GM21717 (cell line): ENCODE data around the gene TEX38.
A peak's percentile ranks its signal among the peaks of the same experiment; 100 is the strongest.
"Not testable (repeated sequence)": the region's sequence is repeated elsewhere in the genome, so short reads cannot be mapped to it uniquely, and the experiment has no call there.

Experiments used
- ATAC-seq: cut with Tn5 transposase; IDR thresholded peaks from one replicate; pipeline ENCODE4 v1.9.1; 2021; ENCODE audit warnings: mild to moderate bottlenecking, moderate library complexity; ENCODE audit not compliant: unreplicated experiment

TEX38 gene

DNA sequence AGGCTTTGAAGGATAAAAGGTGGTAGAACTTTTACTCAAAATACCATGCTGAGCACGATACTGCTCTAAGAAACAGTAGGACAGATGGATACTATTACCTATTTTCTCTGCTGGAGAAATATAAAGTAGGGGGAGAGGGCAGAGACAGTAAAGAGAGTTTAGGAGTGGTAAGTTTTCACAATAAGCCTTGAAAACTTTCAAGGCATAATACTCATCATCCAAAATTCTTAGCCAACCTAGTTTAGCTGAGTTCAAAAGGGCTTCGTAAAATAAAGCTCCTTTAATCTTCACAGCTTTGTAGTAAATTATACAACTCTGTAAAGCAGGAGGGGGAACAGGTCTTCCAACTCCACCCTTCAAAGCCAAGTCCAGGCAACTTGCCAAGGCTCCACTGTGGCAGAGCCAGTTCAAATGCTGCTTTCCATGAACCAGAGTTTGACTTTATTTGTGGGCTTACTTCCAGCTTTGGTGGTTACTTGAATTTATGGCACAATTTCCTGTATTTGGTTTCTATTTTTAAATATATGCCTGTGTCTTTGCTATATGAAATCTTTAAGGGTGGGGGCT is 15.5 kb downstream of the TEX38 start:
- ATAC-seq, result no peak

DNA sequence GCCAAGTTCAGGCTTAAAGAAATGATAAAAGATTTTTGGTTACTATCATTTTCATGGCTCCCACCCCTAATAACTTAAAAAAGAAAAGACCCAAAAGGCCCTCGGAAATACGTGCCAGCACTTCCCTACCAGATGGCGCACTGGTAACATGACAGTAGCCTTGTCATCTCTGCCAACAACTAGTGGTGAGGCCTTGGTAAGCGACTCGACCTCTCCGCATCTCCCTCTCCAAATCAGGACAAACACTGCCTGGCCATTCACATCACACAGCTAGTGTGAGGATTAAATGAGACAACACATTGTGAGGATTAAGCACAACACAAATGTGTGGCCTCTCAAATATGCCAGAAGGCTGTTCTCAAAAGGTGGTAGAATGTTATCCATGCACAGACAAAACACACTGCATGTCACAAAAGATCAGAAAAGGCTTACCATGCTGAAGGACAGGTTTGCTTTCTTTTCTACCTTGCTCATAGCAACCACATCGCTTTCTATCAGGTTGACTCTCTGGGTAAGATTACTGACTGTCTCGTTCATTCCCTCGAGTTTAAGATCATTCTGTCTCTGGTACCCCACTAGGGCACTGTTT is 16.4 kb downstream of the TEX38 start:
- ATAC-seq, result no peak

DNA sequence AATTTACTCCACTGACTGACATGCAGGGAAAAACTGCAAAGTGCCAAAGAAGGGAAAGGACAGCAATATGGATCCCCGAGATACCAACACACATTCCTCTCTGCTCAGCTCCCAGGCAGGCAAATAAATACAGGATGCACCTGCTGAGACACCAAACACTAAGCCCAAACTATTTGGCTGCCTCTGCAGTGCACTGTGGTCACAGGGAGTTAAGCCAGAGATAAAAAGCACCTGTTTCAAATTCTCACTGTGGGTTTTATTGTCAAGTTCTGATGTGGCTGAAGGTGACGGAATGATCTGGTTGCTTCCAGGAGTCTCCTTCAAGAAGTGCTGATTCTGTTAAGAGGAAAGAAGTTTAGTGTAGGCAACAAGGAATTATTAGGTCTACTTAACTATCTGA is 17.7 kb downstream of the TEX38 start:
- ATAC-seq, result no peak

DNA sequence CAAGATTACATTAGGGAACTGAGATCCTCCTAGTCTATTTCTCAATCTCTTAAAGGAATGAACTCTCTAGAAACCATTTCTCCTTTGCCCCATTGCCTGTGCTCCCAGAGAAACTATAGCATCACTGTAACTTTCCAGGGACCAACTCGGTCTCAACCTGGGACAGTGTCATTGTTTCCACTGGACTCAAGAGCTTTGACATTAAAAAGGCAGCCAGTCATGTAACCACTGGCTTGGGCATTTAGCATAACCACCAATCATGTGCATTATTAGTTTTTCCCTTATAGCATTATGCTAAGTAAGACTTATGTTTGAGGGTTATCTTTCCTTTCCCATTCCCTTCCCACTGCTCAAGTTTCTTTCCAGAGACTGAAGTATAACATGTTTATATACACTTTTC is 18.2 kb downstream of the TEX38 start:
- ATAC-seq, result no peak

DNA sequence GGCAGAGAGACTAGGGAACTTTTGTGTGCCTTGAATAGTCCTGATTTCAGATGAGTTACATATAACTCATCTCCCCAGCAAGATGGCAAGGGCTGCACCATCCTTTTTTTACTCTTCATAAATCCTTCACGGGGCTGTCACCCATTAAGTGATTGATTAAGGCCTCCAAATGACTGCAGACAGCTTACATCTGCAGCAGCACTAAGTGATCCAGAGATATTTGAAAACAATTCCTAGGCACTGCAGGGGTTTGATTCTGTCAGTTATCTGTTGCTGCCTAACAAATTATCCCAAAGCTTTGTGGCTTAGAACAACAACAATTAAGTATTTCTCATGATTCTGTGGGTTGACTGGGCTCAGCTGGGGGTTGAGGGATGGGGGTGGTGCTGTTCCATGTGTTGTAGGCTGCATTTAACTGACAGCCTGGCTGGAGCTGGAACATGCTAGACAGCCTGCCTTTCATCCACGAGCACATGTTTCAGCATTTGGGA is 19.3 kb downstream of the TEX38 start:
- no peak for ATAC-seq

DNA sequence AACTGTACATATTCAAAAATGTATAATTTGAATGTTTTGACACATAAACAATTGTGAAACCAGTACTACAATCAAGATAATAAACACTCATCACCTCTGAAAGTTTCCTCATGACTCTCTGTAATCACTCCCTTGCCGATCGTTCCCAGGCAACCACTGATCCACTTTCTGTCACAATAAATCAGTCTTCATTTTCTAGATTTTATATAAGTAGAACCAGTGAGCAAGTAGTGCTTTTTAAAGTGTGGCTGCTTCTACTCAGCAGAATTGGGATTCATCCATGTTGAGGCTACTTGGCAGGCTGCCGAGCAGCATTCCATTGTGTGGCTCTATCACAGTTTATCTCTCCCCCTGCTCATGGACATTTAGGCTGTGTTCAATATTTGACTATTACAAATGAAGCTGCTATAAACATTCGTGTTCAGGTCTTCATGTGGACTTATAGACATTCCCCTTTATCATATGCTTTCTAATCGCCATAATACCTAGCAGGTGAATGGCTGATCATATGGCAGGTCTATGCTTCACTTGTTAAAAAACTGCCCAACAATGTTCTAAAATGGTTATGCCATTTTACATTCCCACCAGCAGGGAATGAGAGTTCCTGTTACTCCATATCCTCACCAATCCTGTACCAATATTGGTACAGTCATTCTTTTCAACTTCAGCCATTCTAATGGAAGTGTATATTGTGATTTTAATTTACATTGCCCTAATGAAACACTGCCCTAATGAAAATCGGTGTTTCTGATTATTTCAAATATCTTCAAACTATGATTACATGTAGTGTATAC is 20.5 kb downstream of the TEX38 start:
- ATAC-seq, result no peak

DNA sequence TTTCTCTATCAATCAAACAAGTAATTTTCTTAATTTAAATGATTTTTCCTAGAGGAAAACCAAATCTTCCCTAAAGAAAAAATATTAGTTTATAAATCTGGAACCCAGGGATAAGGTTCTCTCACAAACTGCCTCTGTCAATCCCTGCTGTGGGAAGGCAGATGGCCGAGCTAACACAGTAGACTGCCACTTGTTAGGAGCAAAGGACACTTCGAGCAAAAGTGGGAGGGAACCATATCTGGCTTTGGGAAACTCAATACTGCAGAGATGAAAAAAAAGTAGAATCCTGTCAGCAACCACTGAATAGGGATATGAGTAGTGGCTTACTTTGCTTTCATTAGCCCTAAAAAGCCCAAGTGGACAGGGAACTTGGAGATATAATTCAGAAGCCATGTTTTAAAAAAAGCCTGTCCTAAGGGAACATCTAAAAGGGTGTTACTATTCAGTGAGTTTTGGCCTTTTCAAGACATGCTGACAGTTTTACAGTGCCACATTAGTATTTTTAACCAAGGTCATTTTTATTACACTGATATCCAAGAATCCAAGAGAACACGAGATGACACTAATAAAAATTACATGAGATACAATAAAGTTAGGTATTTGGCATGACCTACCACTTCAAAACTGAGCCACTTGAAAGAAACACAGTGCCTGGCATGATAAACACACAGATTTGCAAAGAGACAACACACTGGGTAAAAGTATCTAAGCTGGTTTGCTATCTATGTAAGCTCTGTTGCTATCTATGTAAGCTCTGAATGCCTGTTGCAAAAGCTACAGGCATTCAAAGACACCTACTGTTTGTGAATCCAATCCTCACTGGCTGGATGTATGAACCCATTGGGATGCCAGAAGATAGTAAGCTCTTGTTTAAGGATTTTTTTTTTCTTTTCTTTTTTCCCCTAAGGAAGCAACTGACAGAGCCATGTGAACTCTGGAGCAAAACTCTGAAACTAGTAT is 21.4 kb downstream of the TEX38 start:
- ATAC-seq, result no peak

DNA sequence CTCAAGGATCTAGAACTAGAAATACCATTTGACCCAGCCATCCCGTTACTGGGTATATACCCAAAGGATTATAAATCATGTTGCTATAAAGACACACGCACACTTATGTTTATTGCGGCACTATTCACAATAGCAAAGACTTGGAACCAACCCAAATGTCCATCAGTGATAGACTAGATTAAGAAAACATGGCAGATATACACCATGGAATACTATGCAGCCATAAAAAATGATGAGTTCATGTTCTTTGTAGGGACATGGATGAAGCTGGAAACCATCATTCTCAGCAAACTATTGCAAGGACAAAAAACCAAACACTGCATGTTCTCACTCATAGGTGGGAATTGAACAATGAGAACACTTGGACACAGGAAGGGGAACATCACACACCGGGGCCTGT is 23.0 kb downstream of the TEX38 start:
- ATAC-seq, result not testable (repeated sequence)

DNA sequence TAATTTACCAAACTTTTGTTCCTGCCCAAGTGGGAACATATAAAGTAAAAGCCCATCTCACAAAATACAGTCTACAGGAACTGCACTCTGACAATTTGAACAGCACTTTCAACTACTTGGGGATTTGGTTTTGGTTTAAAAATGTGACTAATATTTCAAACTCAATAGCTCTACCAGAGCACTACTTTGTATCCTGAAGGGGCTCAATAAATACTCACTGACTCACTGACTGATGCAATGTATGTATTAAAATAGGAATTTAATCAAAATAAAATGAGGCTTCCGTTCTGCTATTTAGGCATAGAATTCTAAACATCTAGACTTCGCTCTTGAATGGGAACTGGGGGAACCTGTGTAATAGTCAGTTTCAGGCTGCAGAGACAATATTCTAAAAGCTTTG is 25.4 kb downstream of the TEX38 start:
- ATAC-seq, result no peak

DNA sequence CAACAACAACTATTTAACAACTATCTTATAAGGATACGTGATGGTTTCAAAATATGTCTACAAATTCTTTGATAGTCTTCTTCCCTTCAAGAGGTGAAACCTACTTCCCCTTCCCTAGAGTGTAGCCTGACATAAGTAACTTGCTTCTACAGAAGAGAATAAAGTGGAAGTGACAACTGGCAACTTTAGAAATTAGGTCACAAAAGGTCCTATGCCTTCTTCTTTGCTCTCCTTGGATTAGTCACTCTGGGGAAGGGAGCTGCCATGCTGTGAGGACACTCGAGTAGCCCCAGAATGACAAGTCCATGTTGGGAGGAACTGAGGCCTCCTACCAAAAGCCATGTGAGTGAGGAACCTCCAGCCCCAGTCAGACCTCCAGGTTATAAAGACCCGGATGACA is 28.0 kb downstream of the TEX38 start:
- ATAC-seq, result no peak

DNA sequence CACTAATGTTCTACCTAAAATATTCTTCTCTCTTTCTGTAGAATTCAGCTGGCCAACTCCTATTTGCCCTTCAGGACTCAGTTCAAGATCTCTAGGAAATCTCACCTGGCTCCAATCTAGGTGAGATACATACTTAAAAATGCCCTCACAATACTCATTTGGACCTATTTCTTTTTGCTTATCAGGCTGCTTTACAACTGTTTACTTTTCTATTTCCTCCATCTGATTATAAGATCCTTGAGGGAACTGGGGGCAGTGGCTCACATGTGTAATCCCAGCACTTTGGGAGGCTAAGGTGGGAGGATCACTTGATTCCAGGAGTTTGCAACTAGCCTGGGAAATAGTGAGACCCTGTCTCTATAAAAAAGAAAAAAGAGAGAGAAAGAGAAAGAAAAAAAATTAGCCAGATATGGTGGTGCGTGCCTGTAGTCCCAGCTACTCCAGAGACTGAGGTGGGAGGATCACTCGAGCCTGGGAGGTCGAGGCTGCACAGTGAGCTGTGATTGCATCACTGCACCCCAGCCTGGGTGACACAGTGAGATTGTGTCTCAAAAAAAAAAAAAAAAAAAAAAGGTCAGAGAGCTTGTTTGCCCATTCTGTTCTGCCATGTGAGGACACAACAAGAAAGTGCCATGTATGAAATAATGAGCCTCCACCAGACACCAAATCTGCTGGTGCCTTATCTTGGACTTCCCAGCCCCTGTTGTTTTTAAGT is 32.4 kb downstream of the TEX38 start:
- no peak for ATAC-seq

DNA sequence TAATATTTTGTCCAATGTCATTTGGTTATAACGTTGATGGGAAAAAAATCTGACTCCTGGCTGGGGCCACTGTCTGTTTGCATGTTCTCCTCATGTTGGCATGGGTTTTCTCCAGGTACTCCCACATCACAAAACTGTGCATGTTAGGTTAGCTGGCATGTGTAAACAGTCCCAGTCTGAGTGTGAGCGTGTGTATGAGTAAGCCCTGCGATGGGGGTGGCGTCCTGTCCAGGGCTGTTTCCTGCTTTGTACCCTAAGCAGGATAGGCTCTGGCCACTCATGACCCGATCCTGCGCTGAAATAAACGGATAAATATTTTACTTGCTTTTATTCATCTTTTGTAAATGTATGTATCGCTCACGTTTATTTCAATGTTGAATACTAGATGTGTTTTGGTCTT is 33.8 kb downstream of the TEX38 start:
- ATAC-seq, result no peak

DNA sequence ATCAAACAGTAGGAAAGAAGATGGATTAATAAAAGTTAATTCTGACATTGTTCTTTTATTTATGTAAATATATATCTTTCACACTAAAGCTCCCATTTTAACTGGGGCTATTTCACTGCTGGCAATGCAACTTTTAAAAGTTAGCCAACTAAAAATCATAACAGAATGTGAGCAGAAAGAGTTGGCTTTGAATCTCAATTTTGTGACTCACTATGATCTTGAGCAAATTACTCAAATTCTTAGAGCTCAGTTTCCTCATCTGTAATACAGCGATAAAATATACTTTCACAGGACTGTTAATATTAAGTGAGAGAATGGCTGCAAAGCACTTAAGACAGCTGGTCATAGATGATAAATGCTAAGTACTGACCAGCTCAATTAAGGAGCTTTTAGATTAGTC is 36.5 kb downstream of the TEX38 start:
- no peak for ATAC-seq

DNA sequence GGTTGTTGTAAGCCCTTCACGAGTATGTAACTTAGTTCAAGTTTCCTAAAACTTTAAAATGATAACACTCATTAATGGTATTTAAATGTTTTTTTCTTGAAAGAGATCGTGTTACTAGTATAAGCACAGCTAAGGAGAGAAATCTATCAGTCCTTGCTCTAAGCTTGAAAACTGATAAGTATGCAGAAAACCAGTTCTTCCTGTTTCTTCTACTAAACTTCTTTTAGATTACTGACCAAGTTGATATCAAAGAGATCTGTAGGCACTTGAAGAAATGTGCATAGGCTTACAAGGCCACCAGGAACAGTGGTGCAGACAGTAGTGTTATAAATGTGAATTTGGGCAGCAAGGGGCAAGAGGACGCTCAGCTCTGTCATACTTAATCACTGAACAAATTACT is 43.3 kb downstream of the TEX38 start:
- no peak for ATAC-seq

DNA sequence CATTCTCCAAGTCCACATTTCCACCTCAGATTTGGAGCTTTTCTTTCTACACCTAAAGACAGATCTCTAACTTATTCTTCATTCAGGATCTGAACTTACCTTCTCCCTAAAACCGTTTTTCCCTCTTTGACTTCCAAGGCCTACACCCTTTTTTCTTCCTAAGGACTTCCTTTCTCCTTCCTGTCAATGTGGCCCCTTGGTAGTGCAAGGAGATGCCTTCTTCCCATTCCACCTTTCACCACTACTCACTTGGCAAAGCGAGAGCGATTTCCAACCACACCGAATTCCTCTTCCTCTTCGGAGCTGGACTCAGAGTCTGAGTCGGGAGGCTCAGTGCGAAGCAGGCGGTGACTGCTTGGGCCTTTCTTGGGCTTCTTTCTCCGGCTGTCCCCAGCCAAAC is 46.0 kb downstream of the TEX38 start:
- no peak for ATAC-seq

DNA sequence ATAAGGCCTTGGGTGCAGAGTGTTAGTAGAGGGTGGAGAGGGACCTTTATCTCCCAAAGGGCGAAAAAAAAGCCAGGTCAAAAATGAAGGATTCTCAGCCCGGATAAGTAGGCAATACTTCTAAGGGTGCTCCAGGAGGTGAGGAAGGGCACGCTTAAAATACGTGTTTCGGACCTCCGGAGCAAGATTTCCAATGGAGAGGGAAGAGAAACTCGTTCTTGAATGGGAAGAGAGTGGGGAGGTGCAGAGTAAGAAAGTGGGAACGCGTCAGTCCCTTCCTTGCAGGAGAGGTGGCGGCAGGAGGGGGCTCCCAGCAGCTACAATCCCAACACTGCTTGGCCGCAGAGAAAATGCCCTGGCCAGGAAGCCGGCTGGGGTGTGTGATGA is 46.7 kb downstream of the TEX38 start:
- ATAC-seq, result no peak

DNA sequence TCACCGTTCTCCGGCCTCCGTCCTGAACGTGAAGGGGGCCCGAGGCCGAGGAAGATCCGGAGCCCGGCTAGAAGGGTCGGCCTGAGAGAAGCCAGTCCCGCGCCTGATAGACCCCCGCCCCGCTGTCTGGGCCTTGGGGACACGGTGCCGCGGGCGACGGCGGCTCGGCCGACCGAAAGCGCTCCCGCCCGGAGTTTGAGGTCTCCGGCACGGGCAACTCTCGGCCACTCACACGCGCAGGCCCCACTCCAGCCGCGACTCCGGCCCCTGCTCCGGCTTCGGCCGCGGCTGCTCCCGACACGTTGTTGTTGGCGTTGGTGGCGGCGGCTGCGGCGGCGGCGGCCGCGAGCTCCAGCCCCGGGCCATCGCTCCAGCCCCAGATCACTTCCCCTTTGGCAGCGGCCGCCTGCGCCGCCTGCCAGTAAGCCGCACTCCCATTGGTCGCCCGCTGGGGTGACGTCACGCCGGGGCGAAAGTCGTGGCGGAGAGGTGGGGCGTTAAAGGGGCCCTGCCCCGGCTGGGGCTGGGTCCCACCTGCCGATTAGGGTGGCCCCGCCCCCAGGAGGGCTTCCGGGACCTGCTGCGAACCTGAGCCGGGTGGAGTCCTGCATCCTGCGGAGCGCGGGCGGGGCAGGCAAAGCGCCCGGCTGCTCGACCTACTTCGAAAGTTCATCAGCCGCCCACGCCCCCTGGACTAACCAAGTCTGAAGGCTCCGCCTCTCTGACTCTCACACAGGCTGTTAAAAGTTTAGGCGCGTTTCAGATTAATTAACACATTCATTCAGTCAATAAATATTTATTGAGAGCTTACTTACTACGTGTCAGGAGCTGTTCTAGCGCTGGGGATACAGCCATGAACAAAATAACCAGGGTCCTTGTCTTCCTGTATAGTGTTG is 47.3 kb downstream of the TEX38 start, which contains the start of gene EFCAB14:
TSS of gene EFCAB14 (minus strand) at position 388 of the 896 bp plus-strand sequence. CDS start 1,027 bp downstream, outside the sequence.
- ATAC-seq, result peak; percentile 96

DNA sequence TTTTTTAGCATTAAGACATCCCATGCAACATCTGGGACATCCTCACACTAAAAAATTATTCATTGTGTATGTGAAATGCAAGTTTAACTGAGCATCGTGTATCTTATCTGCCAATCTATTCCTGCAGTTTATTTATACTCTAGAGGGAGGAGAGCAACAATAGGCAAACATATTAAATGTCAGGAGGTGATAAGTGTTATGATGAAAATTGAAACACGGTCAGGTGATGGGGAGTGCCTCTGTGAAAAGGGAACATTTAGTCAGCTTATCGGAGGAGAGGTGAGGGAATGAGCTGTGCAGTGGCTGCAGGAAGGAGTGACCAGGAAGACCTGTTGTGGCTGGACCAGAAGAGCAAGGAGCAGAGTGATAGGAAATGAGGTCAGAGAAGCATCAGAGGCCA is 48.0 kb downstream of the TEX38 start:
- ATAC-seq, result no peak

DNA sequence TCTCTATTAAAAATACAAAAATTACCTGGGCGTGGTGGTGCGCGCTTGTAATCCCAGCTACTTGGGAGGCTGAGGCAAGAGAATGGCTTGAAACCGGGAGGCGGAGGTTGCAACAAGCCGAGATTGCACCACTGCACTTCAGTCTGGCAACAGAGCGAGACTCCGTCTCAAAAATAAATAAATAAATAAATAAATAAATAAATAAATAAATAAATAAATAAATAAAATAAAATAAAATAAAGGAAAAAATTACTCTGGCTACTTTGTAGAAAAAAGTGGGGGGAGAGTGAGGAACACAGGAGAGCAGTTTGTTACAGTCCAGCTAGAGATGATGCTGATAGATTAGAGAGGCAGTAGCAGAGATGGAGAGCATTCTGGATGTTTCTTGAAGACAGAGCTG is 48.7 kb downstream of the TEX38 start:
- not testable (repeated sequence) for ATAC-seq
